Femur (tissue), 1 donor: ENCODE measurements around the gene HCRTR1.
A peak's percentile ranks its signal among the peaks of the same experiment; 100 is the strongest.

ENCODE experiments used
- DNase-seq: peaks from one replicate; pipeline ENCODE4 v3.0.0-alpha.2; 2017

Gene HCRTR1

GRCh38 chr1:31626223-31627207 lies 9.0 kb downstream of the HCRTR1 start:
- no peak for DNase-seq

GRCh38 chr1:31627301-31627929 lies 9.9 kb downstream of the HCRTR1 start:
- DNase-seq, result peak; percentile 19

GRCh38 chr1:31627930-31628559 lies 10.6 kb downstream of the HCRTR1 start:
- peak; percentile 51 for DNase-seq

GRCh38 chr1:31628931-31629556 lies 11.6 kb downstream of the HCRTR1 start:
- no peak for DNase-seq

- DNase-seq, result no peak
Measured at GRCh38 chr1:31632649-31633048, 15.2 kb downstream of the HCRTR1 start.

GRCh38 chr1:31633117-31633516 lies 15.6 kb downstream of the HCRTR1 start:
- DNase-seq, result no peak

- DNase-seq, result no peak
Measured at GRCh38 chr1:31637915-31638673, 20.6 kb downstream of the HCRTR1 start.

GRCh38 chr1:31639543-31639942 lies 22.1 kb downstream of the HCRTR1 start:
- no peak for DNase-seq

GRCh38 chr1:31640179-31640578 lies 22.7 kb downstream of the HCRTR1 start:
- DNase-seq, result no peak

GRCh38 chr1:31640964-31641363 lies 23.5 kb downstream of the HCRTR1 start:
- DNase-seq, result no peak

- no peak for DNase-seq
Measured at GRCh38 chr1:31642366-31642765, 24.9 kb downstream of the HCRTR1 start.

GRCh38 chr1:31642897-31643296 lies 25.4 kb downstream of the HCRTR1 start:
- DNase-seq, result no peak

GRCh38 chr1:31643976-31644559 lies 26.6 kb downstream of the HCRTR1 start:
- DNase-seq, result no peak

- DNase-seq, result peak; percentile 99
Measured at GRCh38 chr1:31644560-31645273, 27.2 kb downstream of the HCRTR1 start, which contains the start of gene PEF1. PEF1 (minus strand) TSS chr1:31644876; CDS start chr1:31644864, 12 bp downstream.

- no peak for DNase-seq
Measured at GRCh38 chr1:31645274-31645568, 27.7 kb downstream of the HCRTR1 start.

- DNase-seq, result no peak
Measured at GRCh38 chr1:31646259-31646960, 28.9 kb downstream of the HCRTR1 start.

- peak; percentile 42 for DNase-seq
Measured at GRCh38 chr1:31647106-31647505, 29.6 kb downstream of the HCRTR1 start.

- DNase-seq, result peak; percentile 16
Measured at GRCh38 chr1:31648190-31648589, 30.7 kb downstream of the HCRTR1 start.

- peak; percentile 53 for DNase-seq
Measured at GRCh38 chr1:31648641-31649357, 31.3 kb downstream of the HCRTR1 start.
